Subcutaneous adipose tissue (tissue), 4 donors: ENCODE results near the gene CHD9. TPM values are rescaled to one million over a fixed set of nuclear protein-coding genes. Genes with fewer than 3 reads are reported as not detected.

Experiments
- CTCF ChIP-seq: fragments of 450-650 bp; IDR thresholded peaks from one replicate; pipeline ENCODE4 v1.5.1; 2016; ENCODE audit warnings: low read depth, mild to moderate bottlenecking, control low read depth, antibody characterized with exemption, moderate library complexity
- total RNA-seq, 4 donors: library from RNA; depleted of rRNA; stranded (reverse); fragments of >200 nt; gene quantifications; one replicate each; pipeline ENCODE4 v1.1.0, GENCODE V29; 2016

The CHD9 gene
- total RNA-seq, 4 donors from 2014 or later: 78.0 to 113 (median 101) TPM

DNA sequence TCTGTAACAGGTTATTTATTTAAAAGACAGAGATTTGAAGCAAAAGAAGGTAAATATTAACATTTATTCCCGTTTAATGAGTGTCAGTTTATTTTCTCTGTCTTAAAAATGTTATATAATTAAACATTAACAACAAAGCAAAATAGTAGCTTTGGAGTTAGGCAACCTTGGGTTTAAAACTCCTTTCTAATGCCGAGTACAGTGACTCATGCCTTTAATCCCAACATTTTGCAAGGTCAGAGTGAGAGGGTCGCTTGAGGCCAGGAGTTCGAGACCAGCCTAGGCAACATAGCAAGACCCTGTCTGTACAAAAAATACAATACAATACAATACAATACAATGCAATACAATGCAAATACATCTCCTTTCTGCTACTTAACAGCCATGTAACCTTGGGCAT lies 128.7 kb downstream of the CHD9 start:
- no peak for TF ChIP-seq CTCF

DNA sequence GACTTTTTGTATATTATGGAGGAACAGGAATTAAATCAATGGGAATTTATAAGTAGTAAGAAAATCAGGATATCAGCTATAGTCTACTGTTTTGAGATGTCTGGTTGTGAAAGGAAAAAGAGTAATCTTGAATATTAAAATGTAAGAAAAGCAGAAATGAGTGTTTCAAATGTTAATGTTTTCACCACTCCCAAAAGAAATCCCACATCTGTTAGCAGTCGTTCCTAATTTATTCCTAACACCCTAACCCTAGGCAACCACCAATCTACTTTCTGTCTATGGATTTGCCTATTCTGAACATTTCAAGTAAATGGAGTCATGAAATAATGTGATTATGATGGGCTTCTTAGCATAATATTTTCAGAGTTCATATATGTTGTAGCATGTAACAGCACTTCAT lies 133.0 kb downstream of the CHD9 start:
- no peak for TF ChIP-seq CTCF

DNA sequence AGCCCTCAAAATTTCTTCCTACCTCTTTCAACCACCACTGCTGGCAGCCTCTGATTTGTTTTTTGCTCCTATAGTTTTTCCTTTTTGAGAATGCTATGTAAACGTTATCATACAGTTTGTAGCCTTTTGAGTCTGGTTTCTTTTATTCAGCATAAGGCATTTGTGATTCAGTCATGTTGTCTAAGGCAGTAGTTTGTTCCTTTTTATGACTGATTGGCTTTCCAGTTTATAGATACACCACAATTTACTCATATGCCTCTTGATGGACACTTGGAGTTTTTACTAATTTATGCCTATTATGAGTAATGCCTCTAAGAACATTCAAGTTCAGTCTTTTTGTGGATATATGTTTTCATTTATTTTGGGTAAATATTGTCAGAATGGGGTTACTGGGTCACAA lies 136.6 kb downstream of the CHD9 start:
- TF ChIP-seq CTCF: no peak

- no peak for TF ChIP-seq CTCF
Measured at GRCh38 chr16:53198933-53199332, 144.1 kb downstream of the CHD9 start.

- TF ChIP-seq CTCF: no peak
Measured at GRCh38 chr16:53201900-53202299, 147.1 kb downstream of the CHD9 start.

DNA sequence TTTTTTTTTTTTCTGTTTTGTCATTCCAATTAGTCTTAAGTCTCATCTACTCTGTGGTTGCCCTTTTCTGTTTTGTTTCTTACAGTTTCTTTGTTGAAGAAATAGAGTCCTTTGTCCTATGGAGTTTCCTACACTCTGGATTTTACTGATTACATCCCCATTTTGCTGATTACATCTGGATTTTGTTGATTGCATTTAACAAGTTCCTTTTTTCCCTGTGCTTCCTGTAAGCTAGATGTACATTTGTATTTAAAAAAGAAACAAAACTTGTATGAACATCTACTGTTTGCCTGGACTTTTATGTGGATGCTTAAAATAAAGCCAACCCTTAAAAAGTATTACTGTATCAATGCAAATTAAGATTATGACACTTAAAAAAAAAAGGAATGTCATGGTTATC lies 147.6 kb downstream of the CHD9 start:
- TF ChIP-seq CTCF: no peak

- TF ChIP-seq CTCF: no peak
Measured at GRCh38 chr16:53207810-53208752, 153.3 kb downstream of the CHD9 start.
